ENCODE measurements around the gene JADE3. TPM values are rescaled to one million over a fixed set of nuclear protein-coding genes. Genes with fewer than 3 reads are reported as not detected.

The JADE3 gene
- total and polyA plus RNA-seq, 8 donors, result 0.58 to 9.0 (median 5.8) TPM

DNA sequence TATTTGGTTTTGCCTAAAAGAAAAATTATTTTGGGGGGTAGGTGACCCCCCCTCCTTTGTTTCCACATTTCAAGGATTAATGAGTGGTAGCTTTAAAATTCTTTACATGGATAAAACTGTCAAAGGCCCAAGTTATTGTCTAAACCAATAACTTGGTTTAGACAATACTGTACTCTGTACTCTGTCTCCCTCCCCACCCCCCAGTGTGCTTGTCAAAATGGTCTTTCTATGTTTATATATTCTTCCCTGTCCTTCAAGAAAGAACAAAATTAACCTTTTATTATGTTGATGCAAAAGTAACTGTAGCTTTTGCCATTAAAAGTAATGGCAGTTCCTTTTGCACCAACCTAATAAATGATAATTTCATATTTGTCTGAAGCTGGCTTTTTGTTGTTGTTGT lies 156.5 kb downstream of the JADE3 start:
- no peak overlapping the region for H3K27ac ChIP-seq
- TF ChIP-seq EP300 (IDR thresholded peaks at IDR 0.05), result no peak
- TF ChIP-seq POLR2A (IDR thresholded peaks at IDR 0.05), result no peak
- no peak for TF ChIP-seq CTCF (IDR thresholded peaks at IDR 0.05)
- TF ChIP-seq POLR2AphosphoS5 (IDR thresholded peaks at IDR 0.05), result no peak
- no peaks in the 10 kb centered on the region for H3K36me3 ChIP-seq
- no peak for DNase-seq
- intact Hi-C loops (cut with DNase I; ENCODE audit: low total_unique reads), result no loop called here
- H3K27me3 ChIP-seq, result peaks cover 0 to 9% (median 0%) of the 10 kb centered on the region in 3 donors
- no peaks in the 10 kb centered on the region for H3K4me1 ChIP-seq
- no peaks in the 10 kb centered on the region for H3K9me3 ChIP-seq
- H3K4me3 ChIP-seq, result no peak overlapping the region

DNA sequence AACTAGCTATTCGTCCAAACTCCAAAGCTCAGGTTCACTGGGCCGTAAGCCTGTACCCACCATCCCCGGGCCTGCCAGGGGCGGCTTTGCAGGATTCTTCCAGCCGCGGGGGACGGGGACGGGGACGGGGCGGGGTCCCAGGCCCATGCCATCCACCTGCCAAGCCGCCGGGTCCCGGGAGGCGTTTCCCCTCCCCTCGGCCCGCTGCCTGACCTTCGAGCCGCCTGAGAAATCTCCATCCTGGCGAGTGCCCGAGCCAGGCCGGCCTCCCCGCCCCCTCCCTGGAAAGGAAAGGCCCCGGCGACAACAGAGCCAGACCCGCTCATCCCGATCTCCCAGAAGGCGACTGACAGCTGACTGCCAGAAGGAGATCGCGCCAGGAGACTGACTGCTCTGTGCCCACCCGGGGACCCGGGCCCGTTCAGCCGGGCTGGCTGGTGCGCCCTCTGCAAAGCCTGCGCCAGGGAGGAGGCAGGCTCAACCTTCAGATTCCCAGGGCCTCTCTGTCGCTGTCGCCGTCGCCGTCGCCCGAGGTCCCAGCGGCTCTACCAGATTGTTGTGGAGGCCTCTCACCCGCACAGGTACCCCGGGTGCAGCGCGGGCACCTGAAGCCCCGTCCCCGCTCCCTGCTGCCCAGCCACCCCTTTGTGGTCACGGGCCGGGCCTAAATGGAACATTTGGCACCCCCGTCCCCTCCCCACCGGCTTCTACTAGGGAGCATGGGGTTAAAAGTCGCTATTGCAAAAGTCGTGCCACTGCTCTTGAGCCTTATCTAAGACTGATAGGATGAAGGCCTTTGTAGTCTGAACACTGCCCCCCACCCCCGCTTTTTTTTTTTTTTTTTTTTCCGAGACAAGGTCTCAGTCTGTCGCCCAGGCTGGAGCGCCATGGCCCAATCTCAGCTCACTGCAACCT lies 166.2 kb downstream of the JADE3 start, which contains the start of gene RGN:
Gene RGN (plus strand): TSS at position 315 of the 915 bp plus-strand sequence. CDS start 2,702 bp downstream, outside the sequence.
- no peak for TF ChIP-seq POLR2A (IDR thresholded peaks at IDR 0.05)
- TF ChIP-seq CTCF (IDR thresholded peaks at IDR 0.05), result no peak
- no peak for TF ChIP-seq EP300 (IDR thresholded peaks at IDR 0.05)
- Histone ChIP-seq H3K27ac (peak within 1 kb of the TSS in 4 of 5 donors; percentile 28 to 60 (median 44)), H3K27me3 (peaks cover 0 to 15% (median 0%) of the 10 kb centered on the region in 3 donors), H3K9me3 (no peaks in the 10 kb centered on the region), H3K4me1 (peaks cover 0 to 9% (median 4%) of the 10 kb centered on the region in 4 donors), H3K4me3 (peak within 1 kb of the TSS; percentile 42 to 45 (median 42)), H3K36me3 (no peaks in the 10 kb centered on the region)
- WGBS, 5 donors, result 19 to 50% (median 34%) methylated on average over 3 to 59 of the region's 59 CpGs
- DNase-seq, result peak; percentile 28 to 36
- intact Hi-C loops (cut with DNase I; ENCODE audit: low total_unique reads), result no loop called here

- intact Hi-C loops (cut with DNase I; ENCODE audit: low total_unique reads), result no loop called here
- Histone ChIP-seq H3K4me3 (no peak overlapping the region), H3K9me3 (no peaks in the 10 kb centered on the region), H3K4me1 (peaks cover 0 to 9% (median 4%) of the 10 kb centered on the region in 4 donors), H3K27me3 (peaks cover 0 to 12% (median 0%) of the 10 kb centered on the region in 3 donors), H3K36me3 (peaks cover 0 to 3% (median 0%) of the 10 kb centered on the region in 4 donors), H3K27ac (no peak overlapping the region)
- 51 to 66% (median 59%) methylated on average over 8 to 9 of the region's 9 CpGs for WGBS, 5 donors
- DNase-seq, result peak in 1 of 2 donors; percentile 22
- TF ChIP-seq POLR2AphosphoS5 (IDR thresholded peaks at IDR 0.05) (no peak), CTCF (IDR thresholded peaks at IDR 0.05) (no peak), EP300 (IDR thresholded peaks at IDR 0.05) (no peak)
Measured at GRCh38 chrX:47080215-47080914, 168.1 kb downstream of the JADE3 start.

- TF ChIP-seq POLR2A (IDR thresholded peaks at IDR 0.05), result no peak
- no peak overlapping the region for H3K27ac ChIP-seq
- peaks cover 0 to 9% (median 4%) of the 10 kb centered on the region in 4 donors for H3K4me1 ChIP-seq
- WGBS, 5 donors, result 40 to 73% (median 43%) methylated on average over 5 of the region's 5 CpGs
- no peak overlapping the region for H3K4me3 ChIP-seq
- no peaks in the 10 kb centered on the region for H3K9me3 ChIP-seq
- intact Hi-C loops (cut with DNase I; ENCODE audit: low total_unique reads), result no loop called here
- H3K36me3 ChIP-seq, result peaks cover 0 to 3% (median 0%) of the 10 kb centered on the region in 4 donors
- H3K27me3 ChIP-seq, result peaks cover 0 to 12% (median 0%) of the 10 kb centered on the region in 3 donors
- peak in 1 of 2 donors; percentile 10 for DNase-seq
Measured at GRCh38 chrX:47080915-47081236, 168.7 kb downstream of the JADE3 start.

All from stomach (tissue), 9 donors.